Measurements from ENCODE around the gene RSRC1. TPM values are rescaled to one million over a fixed set of nuclear protein-coding genes. Genes with fewer than 3 reads are reported as not detected.

The RSRC1 gene
- total RNA-seq, 1 donor from 2014 or later = 28.5 TPM

- Mint-ChIP-seq H3K36me3 (ENCODE audit: low read depth, unreplicated experiment) (no peaks in the 10 kb centered on the region), H3K27me3 (ENCODE audit: low read depth, unreplicated experiment) (no peaks in the 10 kb centered on the region), H3K4me3 (ENCODE audit: unreplicated experiment) (no peak overlapping the region), H3K9me3 (ENCODE audit: unreplicated experiment) (no peaks in the 10 kb centered on the region), H3K27ac (ENCODE audit: unreplicated experiment) (no peak overlapping the region), H3K4me1 (ENCODE audit: low read depth, unreplicated experiment) (no peaks in the 10 kb centered on the region)
- Histone ChIP-seq H4K20me1 (ENCODE audit: insufficient read depth, low read length) (no peaks in the 10 kb centered on the region), H3K9ac (ENCODE audit: low read length) (no peak overlapping the region), H3K4me3 (ENCODE audit: insufficient read depth, low read depth, low read length) (no peak overlapping the region), H3K9me3 (ENCODE audit: insufficient read depth, low read depth, low read length) (no peaks in the 10 kb centered on the region), H3K79me2 (ENCODE audit: insufficient read depth, low read length) (no peaks in the 10 kb centered on the region), H3K4me2 (ENCODE audit: low read length) (no peak overlapping the region), H3K4me1 (ENCODE audit: insufficient read depth, low read length) (no peaks in the 10 kb centered on the region), H3K27ac (ENCODE audit: low read depth, low read length) (no peak overlapping the region), H3K27me3 (ENCODE audit: insufficient read depth, low read length) (peaks cover 3% of the 10 kb centered on the region), H2AFZ (ENCODE audit: low read depth, low read length) (no peak overlapping the region), H3K36me3 (ENCODE audit: insufficient read depth, low read length) (no peaks in the 10 kb centered on the region)
- no peak for FAIRE-seq
- DNase-seq (ENCODE audit: low read depth) = no peak
- TF ChIP-seq CTCF (IDR thresholded peaks at IDR 0.05; ENCODE audit: insufficient read depth, low read depth, low read length) = no peak
- no peak for TF ChIP-seq EZH2 (IDR thresholded peaks at IDR 0.05; ENCODE audit: insufficient read depth, low read length)
These were observed 35.3 kb upstream of the RSRC1 start for GRCh38 chr3:158074591-158074990.

- Histone ChIP-seq H2AFZ (ENCODE audit: low read depth, low read length) (no peak overlapping the region), H4K20me1 (ENCODE audit: insufficient read depth, low read length) (no peaks in the 10 kb centered on the region), H3K36me3 (ENCODE audit: insufficient read depth, low read length) (no peaks in the 10 kb centered on the region), H3K4me3 (ENCODE audit: insufficient read depth, low read depth, low read length) (no peak overlapping the region), H3K4me2 (ENCODE audit: low read length) (no peak overlapping the region), H3K27ac (ENCODE audit: low read depth, low read length) (no peak overlapping the region), H3K27me3 (ENCODE audit: insufficient read depth, low read length) (peaks cover 3% of the 10 kb centered on the region), H3K79me2 (ENCODE audit: insufficient read depth, low read length) (no peaks in the 10 kb centered on the region), H3K4me1 (ENCODE audit: insufficient read depth, low read length) (no peaks in the 10 kb centered on the region), H3K9me3 (ENCODE audit: insufficient read depth, low read depth, low read length) (no peaks in the 10 kb centered on the region), H3K9ac (ENCODE audit: low read length) (no peak overlapping the region)
- DNase-seq (ENCODE audit: low read depth) (no peak), FAIRE-seq (no peak)
- TF ChIP-seq CTCF (IDR thresholded peaks at IDR 0.05; ENCODE audit: insufficient read depth, low read depth, low read length) (no peak), EZH2 (IDR thresholded peaks at IDR 0.05; ENCODE audit: insufficient read depth, low read length) (no peak)
- Mint-ChIP-seq H3K4me3 (ENCODE audit: unreplicated experiment) (no peak overlapping the region), H3K27me3 (ENCODE audit: low read depth, unreplicated experiment) (no peaks in the 10 kb centered on the region), H3K4me1 (ENCODE audit: low read depth, unreplicated experiment) (no peaks in the 10 kb centered on the region), H3K9me3 (ENCODE audit: unreplicated experiment) (no peaks in the 10 kb centered on the region), H3K27ac (ENCODE audit: unreplicated experiment) (no peak overlapping the region), H3K36me3 (ENCODE audit: low read depth, unreplicated experiment) (no peaks in the 10 kb centered on the region)
These were observed 30.3 kb upstream of the RSRC1 start for GRCh38 chr3:158079599-158079998.

- Histone ChIP-seq H3K4me1 (ENCODE audit: insufficient read depth, low read length) (no peaks in the 10 kb centered on the region), H4K20me1 (ENCODE audit: insufficient read depth, low read length) (no peaks in the 10 kb centered on the region), H2AFZ (ENCODE audit: low read depth, low read length) (no peak overlapping the region), H3K9me3 (ENCODE audit: insufficient read depth, low read depth, low read length) (no peaks in the 10 kb centered on the region), H3K27ac (ENCODE audit: low read depth, low read length) (no peak overlapping the region), H3K79me2 (ENCODE audit: insufficient read depth, low read length) (no peaks in the 10 kb centered on the region), H3K4me2 (ENCODE audit: low read length) (no peak overlapping the region), H3K4me3 (ENCODE audit: insufficient read depth, low read depth, low read length) (no peak overlapping the region), H3K36me3 (ENCODE audit: insufficient read depth, low read length) (no peaks in the 10 kb centered on the region), H3K27me3 (ENCODE audit: insufficient read depth, low read length) (peaks cover 7% of the 10 kb centered on the region), H3K9ac (ENCODE audit: low read length) (no peak overlapping the region)
- Mint-ChIP-seq H3K4me1 (ENCODE audit: low read depth, unreplicated experiment) (no peaks in the 10 kb centered on the region), H3K27ac (ENCODE audit: unreplicated experiment) (no peak overlapping the region), H3K4me3 (ENCODE audit: unreplicated experiment) (no peak overlapping the region), H3K36me3 (ENCODE audit: low read depth, unreplicated experiment) (no peaks in the 10 kb centered on the region), H3K9me3 (ENCODE audit: unreplicated experiment) (no peaks in the 10 kb centered on the region), H3K27me3 (ENCODE audit: low read depth, unreplicated experiment) (peaks cover 21% of the 10 kb centered on the region)
- DNase-seq (ENCODE audit: low read depth) (no peak), FAIRE-seq (no peak)
- TF ChIP-seq EZH2 (IDR thresholded peaks at IDR 0.05; ENCODE audit: insufficient read depth, low read length) (no peak), CTCF (IDR thresholded peaks at IDR 0.05; ENCODE audit: insufficient read depth, low read depth, low read length) (no peak)
These were observed 25.2 kb upstream of the RSRC1 start for GRCh38 chr3:158084651-158085050.

Data from astrocyte (in vitro differentiated cells and primary cell).